Parathyroid adenoma (tissue), 2 donors: Measurements from ENCODE around the gene TSPAN16.

Experiments
- H2AFZ ChIP-seq: fragments of 300-600 bp; sonication (generic); one replicate; pipeline ENCODE4 v1.7.0; 2017; ENCODE audit warnings: antibody characterized with exemption, mild to moderate bottlenecking
- H3K27ac ChIP-seq: fragments of 300-600 bp; sonication (generic); one replicate; pipeline ENCODE4 v1.7.0; 2017
- H3K27me3 ChIP-seq: fragments of 300-600 bp; sonication (generic); one replicate; pipeline ENCODE4 v1.7.0; 2017; ENCODE audit warnings: low read length; ENCODE audit not compliant: control insufficient read depth, insufficient read depth
- H3K36me3 ChIP-seq: fragments of 300-600 bp; sonication (generic); one replicate; pipeline ENCODE4 v1.7.0; 2017; ENCODE audit warnings: low read length; ENCODE audit not compliant: control insufficient read depth, insufficient read depth
- H3K4me1 ChIP-seq: fragments of 300-600 bp; sonication (generic); one replicate; pipeline ENCODE4 v1.7.0; 2017; ENCODE audit warnings: control low read depth
- H3K4me2 ChIP-seq: fragments of 300-600 bp; sonication (generic); one replicate; pipeline ENCODE4 v1.7.0; 2017; ENCODE audit warnings: low read length
- H3K4me3 ChIP-seq: fragments of 300-600 bp; sonication (generic); one replicate; pipeline ENCODE4 v1.7.0; 2017; ENCODE audit warnings: low read depth, low read length
- H3K79me2 ChIP-seq: fragments of 300-600 bp; sonication (generic); one replicate; pipeline ENCODE4 v1.7.0; 2017; ENCODE audit warnings: control low read depth
- H3K9ac ChIP-seq: fragments of 300-600 bp; sonication (generic); one replicate; pipeline ENCODE4 v1.7.0; 2017; ENCODE audit warnings: mild to moderate bottlenecking
- H3K9me3 ChIP-seq: fragments of 300-600 bp; sonication (generic); one replicate; pipeline ENCODE4 v1.7.0; 2017; ENCODE audit warnings: low read length; ENCODE audit not compliant: control insufficient read depth
- CTCF ChIP-seq: fragments of 300-600 bp; sonication (generic); IDR thresholded peaks from one replicate; pipeline ENCODE4 v1.7.0; 2017; ENCODE audit warnings: antibody characterized with exemption, mild to moderate bottlenecking
- donor health status: primary hyperparathyroidism.

Gene TSPAN16

GRCh38 chr19:11321191-11322126 lies 25.5 kb downstream of the TSPAN16 start:
- Histone ChIP-seq H3K79me2 (no peaks in the 10 kb centered on the region), H3K27ac (no peak overlapping the region), H3K9ac (no peak overlapping the region)

GRCh38 chr19:11322269-11323024 lies 26.5 kb downstream of the TSPAN16 start:
- H3K9ac ChIP-seq = no peak overlapping the region

More at GRCh38 chr19:11321191-11322126, 25.5 kb downstream of the TSPAN16 start:
- no peaks in the 10 kb centered on the region for H3K9me3 ChIP-seq
- no peak overlapping the region for H3K4me3 ChIP-seq
- peaks cover 9% of the 10 kb centered on the region for H3K4me1 ChIP-seq
- no peak for TF ChIP-seq CTCF
- H3K4me2 ChIP-seq = no peak overlapping the region
- no peaks in the 10 kb centered on the region for H3K36me3 ChIP-seq
- H2AFZ ChIP-seq = no peak overlapping the region
- H3K27me3 ChIP-seq = no peaks in the 10 kb centered on the region

GRCh38 chr19:11323601-11324078 lies 27.7 kb downstream of the TSPAN16 start:
- Histone ChIP-seq H3K4me1 (peaks cover 9% of the 10 kb centered on the region), H3K9me3 (no peaks in the 10 kb centered on the region), H3K9ac (no peak overlapping the region)

More at GRCh38 chr19:11322269-11323024, 26.5 kb downstream of the TSPAN16 start:
- Histone ChIP-seq H3K4me1 (peaks cover 9% of the 10 kb centered on the region), H3K27ac (no peak overlapping the region), H3K79me2 (no peaks in the 10 kb centered on the region), H3K36me3 (no peaks in the 10 kb centered on the region), H2AFZ (no peak overlapping the region), H3K9me3 (no peaks in the 10 kb centered on the region), H3K27me3 (no peaks in the 10 kb centered on the region), H3K4me2 (no peak overlapping the region), H3K4me3 (no peak overlapping the region)
- no peak for TF ChIP-seq CTCF

GRCh38 chr19:11324079-11324661 lies 28.2 kb downstream of the TSPAN16 start:
- Histone ChIP-seq H3K36me3 (no peaks in the 10 kb centered on the region), H3K9ac (no peak overlapping the region)

More at GRCh38 chr19:11323601-11324078, 27.7 kb downstream of the TSPAN16 start:
- no peaks in the 10 kb centered on the region for H3K27me3 ChIP-seq
- H3K4me3 ChIP-seq = no peak overlapping the region
- no peak overlapping the region for H3K4me2 ChIP-seq
- H2AFZ ChIP-seq = no peak overlapping the region
- H3K36me3 ChIP-seq = no peaks in the 10 kb centered on the region
- no peak for TF ChIP-seq CTCF
- H3K79me2 ChIP-seq = no peaks in the 10 kb centered on the region
- peak overlapping the region; percentile 61 for H3K27ac ChIP-seq

More at GRCh38 chr19:11324079-11324661, 28.2 kb downstream of the TSPAN16 start:
- peak overlapping the region; percentile 56 for H3K4me2 ChIP-seq
- peak overlapping the region; percentile 61 for H3K27ac ChIP-seq
- H3K79me2 ChIP-seq = no peaks in the 10 kb centered on the region
- no peak for TF ChIP-seq CTCF
- no peaks in the 10 kb centered on the region for H3K9me3 ChIP-seq
- H3K4me3 ChIP-seq = no peak overlapping the region
- H2AFZ ChIP-seq = peak overlapping the region; percentile 40
- no peaks in the 10 kb centered on the region for H3K27me3 ChIP-seq
- peaks cover 9% of the 10 kb centered on the region for H3K4me1 ChIP-seq
